Gastrocnemius medialis (tissue), 4 donors: ENCODE measurements around the gene BLOC1S4. TPM values are rescaled to one million over a fixed set of nuclear protein-coding genes. Genes with fewer than 3 reads are reported as not detected.
A peak's percentile ranks its signal among the peaks of the same experiment; 100 is the strongest.

Source experiments
- ATAC-seq, 2 donors: fragments of 150-250 bp; one replicate each; pipeline ENCODE4 v1.9.1; 2016
- DNase-seq, 2 donors: peaks; one replicate each; pipeline ENCODE4 v3.0.0-alpha.2; 2019
- H3K27ac ChIP-seq, 4 donors: fragments of 200-600 bp; sonication (generic); 1 replicate in 1 of 4; 2 replicates in 3 of 4; pipeline ENCODE4 v1.5.1; 2016 to 2018; ENCODE audit warnings: mild to moderate bottlenecking in 2 of 4, moderate library complexity in 1 of 4
- H3K27me3 ChIP-seq, 3 donors: fragments of 200-600 bp; sonication (generic) in 2 of 3; 1 replicate in 1 of 3; 2 replicates in 2 of 3; pipeline versions ENCODE4 v1.5.1 to v1.6.0; 2016 to 2019; ENCODE audit warnings: mild to moderate bottlenecking in 1 of 3, moderate library complexity in 1 of 3
- H3K36me3 ChIP-seq, 2 donors: fragments of 200-600 bp; sonication (generic) in 1 of 2; one replicate each; pipeline ENCODE4 v1.5.1; 2017 to 2018
- H3K4me1 ChIP-seq, 2 donors: fragments of 200-600 bp; sonication (generic) in 1 of 2; one replicate each; pipeline ENCODE4 v1.5.1; 2016 to 2017; ENCODE audit warnings: mild to moderate bottlenecking in 2 of 2
- H3K4me3 ChIP-seq, 4 donors: fragments of 200-600 bp; sonication (generic) in 3 of 4; 1 replicate in 1 of 4; 2 replicates in 3 of 4; pipeline ENCODE4 v1.5.1; 2016 to 2019; ENCODE audit warnings: mild to moderate bottlenecking in 2 of 4
- H3K9me3 ChIP-seq, 3 donors: fragments of 200-600 bp; sonication (generic) in 2 of 3; 1 replicate in 1 of 3; 2 replicates in 2 of 3; pipeline ENCODE4 v1.5.1; 2016 to 2019
- CTCF ChIP-seq, 5 experiments: fragments of 450-650 bp in 3 of 5; fragments of 200-600 bp in 2 of 5; sonication (generic) in 2 of 5; IDR thresholded peaks in 4 of 5; conservative IDR thresholded peaks in 1 of 5; 1 replicate in 4 of 5; 2 replicates in 1 of 5; pipeline ENCODE4 v1.5.1; 2016 to 2019; ENCODE audit warnings: antibody characterized with exemption in 5 of 5, mild to moderate bottlenecking in 3 of 5, moderate library complexity in 3 of 5
- POLR2A ChIP-seq, 2 donors: fragments of 450-650 bp; IDR thresholded peaks; one replicate each; pipeline ENCODE4 v1.6.1; 2017; ENCODE audit warnings: antibody characterized with exemption in 2 of 2, mild to moderate bottlenecking in 2 of 2, moderate library complexity in 2 of 2
- in situ Hi-C, 4 donors: fragments of 200-750 bp; cut with MboI; loops; one replicate each; pipeline versions ENCODE4 v1.15.0 to v1.8.0; 2017; ENCODE audit warnings: low sequenced_read_pairs in 4 of 4
- intact Hi-C: fragments of 100-400 bp; cut with DNase I; formaldehyde crosslinking; loops from one replicate; pipeline ENCODE4 v1.15.1; 2023; ENCODE audit warnings: low total_unique reads
- total RNA-seq, 4 donors: library from RNA; depleted of rRNA; stranded (reverse); fragments of >200 nt; gene quantifications; one replicate each; pipeline versions ENCODE4 v1.1.0 to v1.2.3, GENCODE V29; 2016

The BLOC1S4 gene
- total RNA-seq, 4 donors from 2014 or later, result 15.7 to 25.7 (median 22.3) TPM

GRCh38 chr4:6709230-6710114 is 6.5 kb upstream of the BLOC1S4 start, which contains the start of gene MRFAP1L1:
MRFAP1L1 (minus strand) TSS chr4:6709865; CDS start chr4:6709629, 236 bp downstream.
- Histone ChIP-seq H3K36me3 (peaks cover 0 to 8% of the 10 kb centered on the region in 2 donors), H3K27me3 (no peaks in the 10 kb centered on the region), H3K27ac (peak within 1 kb of the TSS; percentile 87 to 95 (median 90)), H3K4me1 (peaks cover 48 to 51% of the 10 kb centered on the region in 2 donors), H3K4me3 (peak within 1 kb of the TSS; percentile 86 to 94 (median 92)), H3K9me3 (no peaks in the 10 kb centered on the region)
- TF ChIP-seq CTCF (IDR thresholded peaks at IDR 0.05 in 4 of 5, conservative IDR thresholded peaks at IDR 0.05 in 1 of 5), result peak in 3 of 5 experiments; percentile 4 to 21 (median 8)
- TF ChIP-seq POLR2A (IDR thresholded peaks at IDR 0.05), result peak; percentile 50 to 75
- peak; percentile 94 to 97 for DNase-seq
- intact Hi-C loops, result loop anchor here (1.0 kb wide), 2 partner anchors 35 to 69 kb away; partner anchors contain the start of gene MRFAP1
- in situ Hi-C loops, result loop anchor here in 3 of 4 donors (10.0 kb wide), 4 partner anchors 155 to 365 kb away; partner anchors contain the start of gene GRPEL1 (in 1 of the 3)
- ATAC-seq, result peak; percentile 86 to 90

DNA sequence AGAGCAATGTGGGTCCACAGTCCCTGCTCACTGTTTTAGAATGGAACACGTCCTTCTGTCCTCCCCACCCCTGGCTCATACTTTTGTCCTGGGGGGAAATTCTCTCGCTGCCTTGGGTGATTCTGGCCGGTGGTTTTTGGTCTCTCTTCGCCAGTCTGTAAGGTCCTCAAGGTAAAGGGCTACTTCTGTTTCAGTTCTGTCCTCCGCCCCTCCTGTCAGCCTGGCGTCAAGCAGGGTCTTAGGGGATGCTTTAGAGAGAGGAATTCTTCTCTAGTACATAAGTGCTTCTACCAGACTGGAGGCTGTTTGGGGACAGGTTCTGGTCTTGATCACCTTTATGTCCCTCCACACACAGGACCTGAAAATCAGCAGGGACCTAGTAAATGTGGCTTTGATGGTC is 5.7 kb upstream of the BLOC1S4 start:
- Histone ChIP-seq H3K4me1 (peaks cover 43 to 46% of the 10 kb centered on the region in 2 donors), H3K27ac (peak overlapping the region; percentile 87 to 95 (median 90)), H3K27me3 (no peaks in the 10 kb centered on the region), H3K4me3 (peak overlapping the region; percentile 86 to 94 (median 92)), H3K9me3 (no peaks in the 10 kb centered on the region), H3K36me3 (peaks cover 0 to 8% of the 10 kb centered on the region in 2 donors)
- DNase-seq (no peak), ATAC-seq (peak in 1 of 2 donors; percentile 17)
- intact Hi-C loops (no loop called here), in situ Hi-C loops (loop anchor here in 3 of 4 donors (10.0 kb wide), 4 partner anchors 155 to 365 kb away; partner anchors contain the start of gene GRPEL1 (in 1 of the 3))
- TF ChIP-seq POLR2A (IDR thresholded peaks at IDR 0.05) (no peak), CTCF (IDR thresholded peaks at IDR 0.05 in 4 of 5, conservative IDR thresholded peaks at IDR 0.05 in 1 of 5) (no peak)

DNA sequence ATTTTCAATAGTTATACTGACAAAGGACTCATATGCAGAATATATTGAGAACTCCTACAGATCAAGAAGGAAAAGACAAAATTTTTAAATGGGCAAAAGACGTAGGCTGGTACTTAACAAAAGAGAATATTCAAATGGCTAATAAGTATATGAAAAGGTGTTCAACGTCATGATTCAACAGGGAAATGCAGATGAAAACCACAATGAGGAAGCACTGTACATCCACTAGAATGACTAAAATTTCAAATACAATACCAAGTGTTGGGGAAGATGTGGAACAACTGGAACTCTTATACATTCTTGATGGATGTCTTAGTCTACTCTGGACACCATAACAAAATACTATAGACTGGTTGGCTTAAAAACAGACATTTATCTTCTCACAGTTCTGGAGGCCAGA is 5.0 kb upstream of the BLOC1S4 start:
- no peak overlapping the region for H3K4me3 ChIP-seq
- no peak overlapping the region for H3K27ac ChIP-seq
- intact Hi-C loops (no loop called here), in situ Hi-C loops (loop anchor here in 3 of 4 donors (10.0 kb wide), 4 partner anchors 154 to 364 kb away; partner anchors contain the start of gene GRPEL1 (in 1 of the 3))
- H3K9me3 ChIP-seq, result no peaks in the 10 kb centered on the region
- no peaks in the 10 kb centered on the region for H3K27me3 ChIP-seq
- no peak for ATAC-seq
- peaks cover 40 to 43% of the 10 kb centered on the region in 2 donors for H3K4me1 ChIP-seq
- no peak for DNase-seq
- H3K36me3 ChIP-seq, result peaks cover 0 to 8% of the 10 kb centered on the region in 2 donors
- TF ChIP-seq POLR2A (IDR thresholded peaks at IDR 0.05), result no peak

- Histone ChIP-seq H3K4me3 (peak overlapping the region in 1 of 4 donors; percentile 83), H3K4me1 (peaks cover 29% of the 10 kb centered on the region in 2 donors), H3K27me3 (no peaks in the 10 kb centered on the region), H3K36me3 (no peaks in the 10 kb centered on the region), H3K27ac (no peak overlapping the region), H3K9me3 (no peaks in the 10 kb centered on the region)
- DNase-seq (no peak), ATAC-seq (no peak)
- TF ChIP-seq POLR2A (IDR thresholded peaks at IDR 0.05), result no peak
- no peak for TF ChIP-seq CTCF (IDR thresholded peaks at IDR 0.05 in 4 of 5, conservative IDR thresholded peaks at IDR 0.05 in 1 of 5)
- intact Hi-C loops, result loop anchor here (5.0 kb wide), 1 partner anchor 272 kb away; no protein-coding TSS in a partner anchor
- in situ Hi-C loops, result loop anchor here in 3 of 4 donors (10.0 kb wide), 4 partner anchors 150 to 360 kb away; partner anchors contain the start of gene GRPEL1 (in 1 of the 3)
Observed at GRCh38 chr4:6714954-6715353, 1.0 kb upstream of the BLOC1S4 start.
